RWPE1 (cell line): Measurements from ENCODE around the gene MRE11.

Experiments
- CTCF ChIA-PET: fragments of 350-600 bp; sonication (Branson Sonifier 250); formaldehyde crosslinking; extraction: SDS; loops from one replicate; lab custom pipeline; 2021; lab: Yijun Ruan, JAX
- POLR2A ChIA-PET: fragments of 400-600 bp; formaldehyde crosslinking; extraction: SDS; loops from one replicate; lab custom pipeline; 2020; ENCODE audit warnings: antibody characterized with exemption; ENCODE audit not compliant: low non-redundant PET; lab: Yijun Ruan, JAX
- DNase-seq: peaks from one replicate; pipeline ENCODE4 v3.0.0; 2012; ENCODE audit warnings: low spot score
- H3K27ac ChIP-seq: fragments of 450-650 bp; 2 replicates; pipeline ENCODE4 v1.5.1; 2017
- TF ChIP-seq, protein P1 (sequence below): fragments of 450-650 bp; conservative IDR thresholded peaks from 2 replicates; pipeline ENCODE4 v1.5.1; 2017; ENCODE audit warnings: low read depth, mild to moderate bottlenecking

Gene MRE11

GRCh38 chr11:94459576-94459975 lies 34.1 kb downstream of the MRE11 start:
- DNase-seq: no peak
- CTCF ChIA-PET: interaction anchor here (0.7 kb wide), 1 partner anchor 511 kb away, joined by 3 read pairs; no protein-coding TSS in a partner anchor
- TF ChIP-seq, protein P1, sequence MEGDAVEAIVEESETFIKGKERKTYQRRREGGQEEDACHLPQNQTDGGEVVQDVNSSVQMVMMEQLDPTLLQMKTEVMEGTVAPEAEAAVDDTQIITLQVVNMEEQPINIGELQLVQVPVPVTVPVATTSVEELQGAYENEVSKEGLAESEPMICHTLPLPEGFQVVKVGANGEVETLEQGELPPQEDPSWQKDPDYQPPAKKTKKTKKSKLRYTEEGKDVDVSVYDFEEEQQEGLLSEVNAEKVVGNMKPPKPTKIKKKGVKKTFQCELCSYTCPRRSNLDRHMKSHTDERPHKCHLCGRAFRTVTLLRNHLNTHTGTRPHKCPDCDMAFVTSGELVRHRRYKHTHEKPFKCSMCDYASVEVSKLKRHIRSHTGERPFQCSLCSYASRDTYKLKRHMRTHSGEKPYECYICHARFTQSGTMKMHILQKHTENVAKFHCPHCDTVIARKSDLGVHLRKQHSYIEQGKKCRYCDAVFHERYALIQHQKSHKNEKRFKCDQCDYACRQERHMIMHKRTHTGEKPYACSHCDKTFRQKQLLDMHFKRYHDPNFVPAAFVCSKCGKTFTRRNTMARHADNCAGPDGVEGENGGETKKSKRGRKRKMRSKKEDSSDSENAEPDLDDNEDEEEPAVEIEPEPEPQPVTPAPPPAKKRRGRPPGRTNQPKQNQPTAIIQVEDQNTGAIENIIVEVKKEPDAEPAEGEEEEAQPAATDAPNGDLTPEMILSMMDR: no peak
- POLR2A ChIA-PET: no interaction called here
- no peak overlapping the region for H3K27ac ChIP-seq

- CTCF ChIA-PET: interaction anchor here (0.6 to 0.7 kb wide), 2 partner anchors 11 to 449 kb away, joined by 3 to 4 read pairs; no protein-coding TSS in a partner anchor
- DNase-seq: no peak
Observed at GRCh38 chr11:94457118-94458029, 36.3 kb downstream of the MRE11 start.

GRCh38 chr11:94455861-94456260 lies 37.8 kb downstream of the MRE11 start:
- peak; percentile 33 for DNase-seq
- TF ChIP-seq, protein P1: no peak
- no peak overlapping the region for H3K27ac ChIP-seq
- CTCF ChIA-PET: no interaction called here
- POLR2A ChIA-PET: no interaction called here

More at GRCh38 chr11:94457118-94458029, 36.3 kb downstream of the MRE11 start:
- TF ChIP-seq, protein P1: no peak
- no peak overlapping the region for H3K27ac ChIP-seq
- POLR2A ChIA-PET: no interaction called here

DNA sequence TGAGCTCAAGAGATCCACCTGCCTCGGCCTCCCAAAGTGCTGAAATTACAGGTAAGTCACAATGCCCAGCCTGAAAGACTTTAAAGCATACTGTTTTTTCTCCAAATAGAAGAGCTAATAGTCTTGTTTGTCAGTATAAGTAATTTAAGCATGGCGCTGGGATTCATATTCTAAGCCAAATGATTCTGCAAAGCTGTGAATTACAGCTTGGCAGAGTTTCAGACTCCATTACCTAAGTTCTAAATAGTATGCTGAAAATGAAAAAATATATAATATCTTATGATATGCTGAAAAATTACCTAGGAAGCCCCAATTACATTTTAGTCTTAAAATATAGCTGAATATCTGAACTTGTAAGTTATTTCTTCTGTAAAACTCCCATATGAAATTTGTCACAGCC lies 39.3 kb downstream of the MRE11 start:
- CTCF ChIA-PET: interaction anchor here (0.9 kb wide), 1 partner anchor 559 kb away, joined by 3 read pairs; no protein-coding TSS in a partner anchor
- POLR2A ChIA-PET: no interaction called here
- TF ChIP-seq, protein P1: no peak
- DNase-seq: no peak
- no peak overlapping the region for H3K27ac ChIP-seq

- H3K27ac ChIP-seq: no peak overlapping the region
- ChIA-PET POLR2A (no interaction called here), CTCF (no interaction called here)
- no peak for DNase-seq
- TF ChIP-seq, protein P1: no peak
Observed at GRCh38 chr11:94452988-94453387, 40.7 kb downstream of the MRE11 start.

DNA sequence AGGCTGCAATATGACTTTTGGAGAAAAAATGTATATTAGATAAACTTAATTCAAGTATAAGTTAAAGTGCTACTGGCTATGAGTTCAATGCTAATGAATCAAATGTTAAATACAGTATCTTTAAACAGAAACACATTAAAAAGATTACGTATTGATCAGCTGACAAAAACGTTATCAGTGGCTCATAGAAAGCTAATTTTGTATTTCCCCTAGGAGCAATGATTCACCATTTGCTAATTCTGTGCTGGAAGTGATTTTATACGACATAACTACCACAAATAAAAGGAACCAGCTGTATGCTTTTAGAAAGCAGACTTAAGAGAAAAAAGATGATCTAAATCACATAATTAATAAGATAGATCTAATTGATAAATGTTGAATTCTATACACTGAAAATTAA lies 43.6 kb downstream of the MRE11 start:
- TF ChIP-seq, protein P1: no peak
- ChIA-PET CTCF (no interaction called here), POLR2A (no interaction called here)
- DNase-seq: no peak
- H3K27ac ChIP-seq: no peak overlapping the region
